Amygdala (tissue), 56 donors: ENCODE results near the gene TMEM183A.

ENCODE experiments used
- DNase-seq, 56 donors: peaks; one replicate each; lab custom pipeline; 2025; lab: John Stamatoyannopoulos, UW

The TMEM183A gene

GRCh38 chr1:203044546-203045250 is 37.5 kb downstream of the TMEM183A start:
- no peak for DNase-seq

GRCh38 chr1:203045336-203045735 is 38.2 kb downstream of the TMEM183A start:
- no peak for DNase-seq

GRCh38 chr1:203045821-203046594 is 38.8 kb downstream of the TMEM183A start:
- DNase-seq, result peak in 14 of 56 donors; percentile 14 to 63 (median 36)

- DNase-seq, result no peak
These were observed 39.9 kb downstream of the TMEM183A start for GRCh38 chr1:203046984-203047630.

GRCh38 chr1:203048086-203048485 is 40.9 kb downstream of the TMEM183A start:
- no peak for DNase-seq

- DNase-seq, result no peak
These were observed 41.4 kb downstream of the TMEM183A start for GRCh38 chr1:203048555-203049051.

- DNase-seq, result no peak
These were observed 41.9 kb downstream of the TMEM183A start for GRCh38 chr1:203049077-203049476.

- DNase-seq, result no peak
These were observed 42.5 kb downstream of the TMEM183A start for GRCh38 chr1:203049576-203050180.

- no peak for DNase-seq
These were observed 43.7 kb downstream of the TMEM183A start for GRCh38 chr1:203050826-203051225.

- DNase-seq, result peak in 1 of 56 donors; percentile 20
These were observed 44.7 kb downstream of the TMEM183A start for GRCh38 chr1:203051841-203052324.

- no peak for DNase-seq
These were observed 45.4 kb downstream of the TMEM183A start for GRCh38 chr1:203052601-203053000.

- no peak for DNase-seq
These were observed 47.0 kb downstream of the TMEM183A start for GRCh38 chr1:203054184-203054583.

- no peak for DNase-seq
These were observed 47.5 kb downstream of the TMEM183A start for GRCh38 chr1:203054642-203055041.

GRCh38 chr1:203055161-203055799 is 48.1 kb downstream of the TMEM183A start:
- DNase-seq, result no peak

GRCh38 chr1:203056012-203056411 is 48.8 kb downstream of the TMEM183A start:
- DNase-seq, result no peak

GRCh38 chr1:203056516-203056915 is 49.3 kb downstream of the TMEM183A start:
- no peak for DNase-seq

- peak in 1 of 56 donors; percentile 8 for DNase-seq
These were observed 50.9 kb downstream of the TMEM183A start for GRCh38 chr1:203057911-203058675.

GRCh38 chr1:203058676-203058935 is 51.4 kb downstream of the TMEM183A start:
- DNase-seq, result no peak

- no peak for DNase-seq
These were observed 52.3 kb downstream of the TMEM183A start for GRCh38 chr1:203059485-203059884.

- DNase-seq, result no peak
These were observed 52.9 kb downstream of the TMEM183A start for GRCh38 chr1:203060115-203060514.
